A549 (cell line): ENCODE data around the gene PTPRG.

Experiments used
- BHLHE40 ChIP-seq: IDR thresholded peaks from 2 replicates; pipeline ENCODE4 v1.6.1; 2012; ENCODE audit warnings: low read depth, low read length, inconsistent platforms
- CBX8 ChIP-seq: fragments of 200-600 bp; sonication (generic); IDR thresholded peaks from 2 replicates; pipeline ENCODE4 v1.6.1; 2016
- CTCF ChIP-seq: fragments of >200 bp; sonication (Bioruptor Twin); formaldehyde crosslinking; IDR thresholded peaks from 3 replicates; pipeline ENCODE4 v1.5.1; 2016
- ESRRA ChIP-seq: fragments of 150-350 bp; IDR thresholded peaks from 2 replicates; pipeline ENCODE4 v1.6.1; 2014; ENCODE audit warnings: mild to moderate bottlenecking, low read length, borderline replicate concordance
- KDM1A ChIP-seq: fragments of 200-600 bp; sonication (generic); IDR thresholded peaks from 2 replicates; pipeline ENCODE4 v1.6.1; 2016; ENCODE audit warnings: low read depth, mild to moderate bottlenecking
- MAFK ChIP-seq: fragments of 450-650 bp; IDR thresholded peaks from 2 replicates; pipeline ENCODE4 v1.6.1; 2014; ENCODE audit not compliant: partially characterized antibody
- POLR2A ChIP-seq: IDR thresholded peaks from 2 replicates; pipeline ENCODE4 v1.6.1; 2012; ENCODE audit warnings: mild to moderate bottlenecking, low read length
- RAD21 ChIP-seq, 2 experiments: fragments of >200 bp in 1 of 2; sonication (Bioruptor Twin) in 1 of 2; formaldehyde crosslinking in 1 of 2; IDR thresholded peaks in 1 of 2; conservative IDR thresholded peaks in 1 of 2; 2 replicates in 1 of 2; 3 replicates in 1 of 2; pipeline ENCODE4 v1.6.1; 2012 to 2018; ENCODE audit warnings: inconsistent platforms in 1 of 2
- RFX5 ChIP-seq: fragments of 450-650 bp; IDR thresholded peaks from 2 replicates; pipeline ENCODE4 v1.7.1; 2014; ENCODE audit warnings: antibody characterized with exemption, mild to moderate bottlenecking, moderate library complexity
- SMC3 ChIP-seq: fragments of >200 bp; sonication (Bioruptor Twin); formaldehyde crosslinking; IDR thresholded peaks from 3 replicates; pipeline ENCODE4 v1.6.1; 2018; ENCODE audit warnings: inconsistent platforms
- ZSCAN20 ChIP-seq: fragments of 250-450 bp; sonication (Bioruptor Pico); IDR thresholded peaks from 2 replicates; pipeline ENCODE4 v1.8.0; 2022; ENCODE audit warnings: mild to moderate bottlenecking, moderate library complexity

- TF ChIP-seq CBX8 (no peak), POLR2A (no peak), RFX5 (no peak), BHLHE40 (no peak), ESRRA (no peak), KDM1A (no peak), RAD21 (conservative IDR thresholded peaks at IDR 0.05 in 1 of 2, IDR thresholded peaks at IDR 0.05 in 1 of 2) (no peak), CTCF (no peak), SMC3 (no peak), MAFK (no peak), ZSCAN20 (CRISPR knock-in tag) (no peak)
Measured at GRCh38 chr3:62036726-62037125, 475.4 kb downstream of the PTPRG start.
